H9 (cell line): Measurements from ENCODE around the gene MACROD1. TPM values are rescaled to one million over a fixed set of nuclear protein-coding genes. Genes with fewer than 3 reads are reported as not detected.
A peak's percentile ranks its signal among the peaks of the same experiment; 100 is the strongest.

ENCODE experiments used
- DNase-seq: peaks from one replicate; pipeline ENCODE4 v3.0.0-alpha.2; 2017
- H2AFZ ChIP-seq: one replicate; pipeline ENCODE4 v1.6.1; 2013; ENCODE audit warnings: mild to moderate bottlenecking, low read length, control low read depth, moderate library complexity
- H2AK5ac ChIP-seq: 2 replicates; pipeline ENCODE4 v1.6.1; 2013; ENCODE audit warnings: low read length, control low read depth, mixed read lengths; ENCODE audit not compliant: insufficient read length
- H2BK120ac ChIP-seq: one replicate; pipeline ENCODE4 v1.6.1; 2013; ENCODE audit warnings: low read depth, mild to moderate bottlenecking, low read length, control low read depth, inconsistent platforms; ENCODE audit not compliant: poor library complexity, severe bottlenecking
- H2BK12ac ChIP-seq: 2 replicates; pipeline ENCODE4 v1.6.1; 2013; ENCODE audit warnings: low read length, control low read depth, mixed read lengths, low read depth; ENCODE audit not compliant: insufficient read length
- H2BK15ac ChIP-seq: 2 replicates; pipeline ENCODE4 v1.6.1; 2013; ENCODE audit warnings: low read depth, low read length, control low read depth
- H2BK20ac ChIP-seq: one replicate; pipeline ENCODE4 v1.6.1; 2013; ENCODE audit warnings: low read depth, mild to moderate bottlenecking, low read length, control low read depth, inconsistent platforms; ENCODE audit not compliant: poor library complexity, severe bottlenecking
- H2BK5ac ChIP-seq: 2 replicates; pipeline ENCODE4 v1.6.1; 2013; ENCODE audit warnings: low read length, control low read depth, mixed read lengths; ENCODE audit not compliant: insufficient read length
- H3K14ac ChIP-seq: 2 replicates; pipeline ENCODE4 v1.6.1; 2013; ENCODE audit warnings: low read length, control low read depth; ENCODE audit not compliant: insufficient read depth
- H3K18ac ChIP-seq: 2 replicates; pipeline ENCODE4 v1.6.1; 2013; ENCODE audit warnings: low read depth, mild to moderate bottlenecking, mixed read lengths, low read length, control low read depth; ENCODE audit not compliant: insufficient read length
- H3K23ac ChIP-seq: 2 replicates; pipeline ENCODE4 v1.6.1; 2013; ENCODE audit warnings: low read length, control low read depth, mixed read lengths, low read depth; ENCODE audit not compliant: insufficient read length
- H3K23me2 ChIP-seq: 2 replicates; pipeline ENCODE4 v1.6.1; 2013; ENCODE audit warnings: low read depth, mild to moderate bottlenecking, mixed read lengths, low read length, control low read depth; ENCODE audit not compliant: insufficient read length, poor library complexity, severe bottlenecking
- H3K27ac ChIP-seq: 2 replicates; pipeline ENCODE4 v1.5.1; 2013; ENCODE audit warnings: low read length, control low read depth, mixed read lengths, low read depth; ENCODE audit not compliant: insufficient read length
- H3K27me3 ChIP-seq: 2 replicates; pipeline ENCODE4 v1.6.1; 2013; ENCODE audit warnings: low read length, control low read depth, inconsistent platforms; ENCODE audit not compliant: insufficient read depth
- H3K4ac ChIP-seq: 2 replicates; pipeline ENCODE4 v1.6.1; 2013; ENCODE audit warnings: low read depth, mild to moderate bottlenecking, control low read depth, inconsistent platforms, low read length, moderate library complexity
- H3K4me1 ChIP-seq: 2 replicates; pipeline ENCODE4 v1.6.1; 2013; ENCODE audit warnings: low read length, control low read depth, inconsistent platforms; ENCODE audit not compliant: insufficient read depth
- H3K4me2 ChIP-seq: 2 replicates; pipeline ENCODE4 v1.6.1; 2013; ENCODE audit warnings: low read length, control low read depth, mixed read lengths; ENCODE audit not compliant: insufficient read length, insufficient read depth
- H3K56ac ChIP-seq: 2 replicates; pipeline ENCODE4 v1.6.1; 2013; ENCODE audit warnings: low read depth, mild to moderate bottlenecking, mixed read lengths, low read length, control low read depth; ENCODE audit not compliant: insufficient read length
- H3K79me1 ChIP-seq: 2 replicates; pipeline ENCODE4 v1.6.1; 2013; ENCODE audit warnings: low read depth, mild to moderate bottlenecking, moderate library complexity, low read length, control low read depth, inconsistent platforms; ENCODE audit not compliant: insufficient read depth, poor library complexity, severe bottlenecking
- H3K79me2 ChIP-seq: 2 replicates; pipeline ENCODE4 v1.6.1; 2013; ENCODE audit warnings: low read length, control low read depth, inconsistent platforms; ENCODE audit not compliant: insufficient read depth
- H3K9ac ChIP-seq: 2 replicates; pipeline ENCODE4 v1.6.1; 2013; ENCODE audit warnings: low read length, control low read depth, mixed read lengths; ENCODE audit not compliant: insufficient read length; ENCODE audit errors: extremely low read depth
- H3K9me3 ChIP-seq: one replicate; pipeline ENCODE4 v1.6.1; 2013; ENCODE audit warnings: low read depth, low read length, inconsistent platforms; ENCODE audit not compliant: control insufficient read depth
- H3T11ph ChIP-seq: one replicate; pipeline ENCODE4 v1.6.1; 2013; ENCODE audit warnings: mild to moderate bottlenecking, low read length, control low read depth, inconsistent platforms
- H4K20me1 ChIP-seq: one replicate; pipeline ENCODE4 v1.6.1; 2013; ENCODE audit not compliant: control insufficient read depth, insufficient read length, insufficient read depth
- H4K5ac ChIP-seq: 2 replicates; pipeline ENCODE4 v1.6.1; 2013; ENCODE audit warnings: low read depth, mild to moderate bottlenecking, mixed read lengths, low read length, control low read depth; ENCODE audit not compliant: insufficient read length
- H4K8ac ChIP-seq: replicated peaks from 2 replicates; pipeline ENCODE4 v1.6.1; 2013; ENCODE audit warnings: low read length, control low read depth, mixed read lengths, low read depth; ENCODE audit not compliant: insufficient read length
- H4K91ac ChIP-seq: 2 replicates; pipeline ENCODE4 v1.6.1; 2013; ENCODE audit warnings: low read depth, mild to moderate bottlenecking, moderate library complexity, mixed read lengths, low read length, control low read depth; ENCODE audit not compliant: insufficient read length
- H3K27ac Mint-ChIP-seq, 3 experiments: 2 replicates in 2 of 3; 3 replicates in 1 of 3; pipeline ENCODE4 v1.8.0; 2020 to 2021; ENCODE audit warnings: mixed read lengths in 3 of 3, mild to moderate bottlenecking in 1 of 3, moderate library complexity in 1 of 3
- H3K27me3 Mint-ChIP-seq: 2 replicates; pipeline ENCODE4 v1.8.0; 2021; ENCODE audit warnings: low read depth, mild to moderate bottlenecking, moderate library complexity, mixed read lengths
- H3K36me3 Mint-ChIP-seq, 3 experiments: 2 replicates in 2 of 3; 3 replicates in 1 of 3; pipeline ENCODE4 v1.8.0; 2020 to 2021; ENCODE audit warnings: low read depth in 3 of 3, mixed read lengths in 3 of 3; ENCODE audit not compliant: insufficient read depth in 1 of 3
- H3K4me1 Mint-ChIP-seq, 2 experiments: 2 replicates each; pipeline ENCODE4 v1.8.0; 2020; ENCODE audit warnings: mixed read lengths in 2 of 2
- H3K4me3 Mint-ChIP-seq, 2 experiments: 2 replicates in 1 of 2; 3 replicates in 1 of 2; pipeline ENCODE4 v1.8.0; 2020 to 2021; ENCODE audit warnings: mild to moderate bottlenecking in 2 of 2, mixed read lengths in 2 of 2, moderate library complexity in 1 of 2
- H3K9me3 Mint-ChIP-seq, 2 experiments: 2 replicates in 1 of 2; 3 replicates in 1 of 2; pipeline ENCODE4 v1.8.0; 2020; ENCODE audit warnings: mild to moderate bottlenecking in 2 of 2, mixed read lengths in 2 of 2, moderate library complexity in 1 of 2
- CTCF ChIP-seq: fragments of 200-600 bp; sonication (generic); conservative IDR thresholded peaks from 3 replicates; pipeline ENCODE4 v1.8.0; 2021; ENCODE audit warnings: antibody characterized with exemption, mild to moderate bottlenecking
- WGBS: extraction: QIAGEN DNeasy Blood & Tissue Kit; methylation state at CpG from one replicate; pipeline ENCODE4 v1.1.7; 2013; ENCODE audit warnings: missing lambda C conversion rate, low lambda C conversion rate, mixed read lengths; ENCODE audit not compliant: insufficient read length; ENCODE audit errors: extremely low coverage; 5-methylcytosine and 5-hydroxymethylcytosine counted together
- total RNA-seq: library from RNA; stranded (reverse); gene quantifications from 2 replicates; pipeline ENCODE4 v1.2.1, GENCODE V29; 2021

Gene MACROD1
- total RNA-seq, 1 experiment from 2014 or later, result 21.2 TPM

GRCh38 chr11:64121663-64122410 lies 44.1 kb downstream of the MACROD1 start:
- H3K23me2 ChIP-seq, result peaks cover 3% of the 10 kb centered on the region
- no peaks in the 10 kb centered on the region for H3K9me3 ChIP-seq
- no peaks in the 10 kb centered on the region; the same call in 1 of the 2 replicates for H3K27me3 ChIP-seq
- no peak overlapping the region for H2AK5ac ChIP-seq
- WGBS, result no CpG with 5 or more reads among the region's 19 CpGs
- H2BK120ac ChIP-seq, result no peak overlapping the region
- peaks cover 31% of the 10 kb centered on the region for H3K27me3 Mint-ChIP-seq
- H3T11ph ChIP-seq, result no peak overlapping the region
- H3K4ac ChIP-seq, result no peak overlapping the region; the same call in 1 of the 2 replicates
- H4K91ac ChIP-seq, result no peak overlapping the region
- peaks cover 24 to 53% of the 10 kb centered on the region in 2 experiments for H3K4me1 Mint-ChIP-seq
- DNase-seq, result no peak
- H4K20me1 ChIP-seq, result no peaks in the 10 kb centered on the region
- peaks cover 4% of the 10 kb centered on the region; the same call in 1 of the 2 replicates for H3K4me1 ChIP-seq
- peak overlapping the region in 2 of 3 experiments; percentile 44 to 65; a peak in 3 of 7 replicates for H3K27ac Mint-ChIP-seq
- TF ChIP-seq CTCF, result no peak
- H2BK12ac ChIP-seq, result no peak overlapping the region
- no peak overlapping the region for H3K18ac ChIP-seq
- no peak overlapping the region for H2BK20ac ChIP-seq
- H3K79me1 ChIP-seq, result no peaks in the 10 kb centered on the region
- no peak overlapping the region for H3K9ac ChIP-seq
- H3K9me3 Mint-ChIP-seq, result no peaks in the 10 kb centered on the region
- peaks cover 0 to under 1% (median 0%) of the 10 kb centered on the region in 3 experiments; a peak in 2 of 7 replicates for H3K36me3 Mint-ChIP-seq
- no peak overlapping the region for H2BK15ac ChIP-seq
- no peak overlapping the region for H2BK5ac ChIP-seq
- no peaks in the 10 kb centered on the region for H3K79me2 ChIP-seq
- no peak overlapping the region for H3K56ac ChIP-seq
- no peak overlapping the region for H4K8ac ChIP-seq
- H4K5ac ChIP-seq, result no peak overlapping the region
- H3K4me2 ChIP-seq, result no peak overlapping the region
- peak overlapping the region in 1 of 2 experiments; percentile 38; a peak in 3 of 5 replicates for H3K4me3 Mint-ChIP-seq
- peak overlapping the region; percentile 73 for H3K14ac ChIP-seq
- no peak overlapping the region for H3K23ac ChIP-seq
- no peak overlapping the region for H3K27ac ChIP-seq
- no peak overlapping the region for H2AFZ ChIP-seq
